A673 (cell line): Measurements from ENCODE around the gene IL1RAPL2.

Experiments used
- CTCF ChIP-seq: fragments of 300-800, 200-600 bp; sonication (generic); conservative IDR thresholded peaks from 2 replicates; pipeline ENCODE4 v1.5.1; 2017; ENCODE audit warnings: low read depth, mild to moderate bottlenecking, antibody characterized with exemption, low read length, moderate library complexity, mixed read lengths
- EZH2 ChIP-seq: fragments of 200-600 bp; sonication (generic); IDR thresholded peaks from 2 replicates; pipeline ENCODE4 v1.6.1; 2017; ENCODE audit warnings: borderline replicate concordance, low read depth, mild to moderate bottlenecking, mixed read lengths, antibody characterized with exemption, low read length; ENCODE audit not compliant: poor library complexity, severe bottlenecking

- TF ChIP-seq CTCF (no peak), EZH2 (no peak)
Measured at GRCh38 chrX:105267167-105267566, 701.2 kb downstream of the IL1RAPL2 start.
